ENCODE measurements around the gene CNKSR1. TPM values are rescaled to one million over a fixed set of nuclear protein-coding genes. Genes with fewer than 3 reads are reported as not detected.

The CNKSR1 gene
- total and polyA plus RNA-seq, 2 of the 4 experiments (the other 2 are of a cell fraction), result 0.43 TPM; not detected in 1

DNA sequence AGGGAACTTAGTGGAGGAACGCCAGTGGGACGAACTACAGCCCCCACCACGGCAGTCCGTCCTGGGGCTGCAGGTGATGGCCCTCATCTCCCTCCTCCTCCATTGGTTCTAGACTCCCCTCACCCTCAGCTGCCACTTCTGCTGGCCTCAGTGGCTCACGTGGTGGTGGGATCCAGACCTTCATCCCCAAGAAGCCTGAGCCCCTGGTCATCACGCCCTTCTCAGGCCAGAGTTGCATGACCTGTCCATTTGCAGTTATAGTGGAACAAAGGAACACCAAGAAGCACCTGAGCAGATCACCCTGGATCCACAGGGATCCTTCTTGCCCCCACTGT, 31.4 kb upstream of the CNKSR1 start:
- no peak for ATAC-seq (ENCODE audit: low read depth)

More for the DNA sequence above, 31.4 kb upstream of the CNKSR1 start:
- Histone ChIP-seq H3K27me3 (ENCODE audit: control insufficient read depth, insufficient read depth, low read length) (peaks cover 32% of the 10 kb centered on the region), H2BK5ac (ENCODE audit: low read depth, low read length, poor library complexity, severe bottlenecking) (no peak overlapping the region), H3K4me3 (ENCODE audit: insufficient read depth, low read depth, low read length) (no peak overlapping the region), H3K23ac (ENCODE audit: low read depth, low read length) (no peak overlapping the region), H3K9me3 (ENCODE audit: control insufficient read depth, insufficient read depth, low read length) (no peaks in the 10 kb centered on the region), H3K79me1 (ENCODE audit: low read depth in 1 of 2, low read length in 2 of 2) (no peaks in the 10 kb centered on the region), H3K14ac (replicated peaks; ENCODE audit: low read depth, low read length) (no peak overlapping the region), H4K8ac (ENCODE audit: low read depth in 2 of 2, low read length in 2 of 2) (no peak overlapping the region), H4K5ac (ENCODE audit: low read depth, low read length) (no peak overlapping the region), H3K36me3 (ENCODE audit: control insufficient read depth, insufficient read depth, low read length) (no peaks in the 10 kb centered on the region), H3K56ac (ENCODE audit: extremely low read depth, insufficient read depth, low read length) (no peak overlapping the region), H3K18ac (ENCODE audit: low read depth, low read length) (no peak overlapping the region), H3K4me1 (ENCODE audit: control insufficient read depth, insufficient read depth, low read length) (no peaks in the 10 kb centered on the region), H2AFZ (replicated peaks; ENCODE audit: low read length, poor library complexity) (no peak overlapping the region), H2BK120ac (ENCODE audit: low read depth, low read length) (no peak overlapping the region), H3K4me2 (ENCODE audit: low read depth, low read length) (no peak overlapping the region), H2AK9ac (replicated peaks; ENCODE audit: low read depth, low read length, poor library complexity) (no peak overlapping the region), H3K9ac (ENCODE audit: low read depth, low read length) (no peak overlapping the region), H3K4ac (ENCODE audit: low read depth, low read length) (no peak overlapping the region), H2BK20ac (ENCODE audit: low read depth, low read length) (no peak overlapping the region), H3K9me1 (ENCODE audit: insufficient read depth, low read length) (no peaks in the 10 kb centered on the region), H2AK5ac (ENCODE audit: low read depth, low read length) (no peak overlapping the region), H4K91ac (ENCODE audit: insufficient read depth, low read depth, low read length) (no peak overlapping the region), H4K20me1 (ENCODE audit: insufficient read depth, low read length) (no peaks in the 10 kb centered on the region), H2BK15ac (ENCODE audit: low read depth, low read length) (no peak overlapping the region), H3K27ac (ENCODE audit: insufficient read depth, low read length) (no peak overlapping the region)
- dilution Hi-C loops (cut with HindIII; ENCODE audit: low sequenced_read_pairs, unreplicated experiment), result no loop called here
- WGBS, 2 experiments (ENCODE audit: extremely low coverage in 2 of 2, insufficient read length in 1 of 2), result no CpG with 5 or more reads among the region's 6 CpGs
- in situ Hi-C loops (cut with MboI; ENCODE audit: low sequenced_read_pairs), result loop anchor here (5.0 kb wide), 2 partner anchors 39 to 104 kb away; no protein-coding TSS in a partner anchor
- no peak for TF ChIP-seq USF2 (IDR thresholded peaks at IDR 0.05; ENCODE audit: low read depth, low read length)
- TF ChIP-seq CHD1 (IDR thresholded peaks at IDR 0.05; ENCODE audit: low read depth, low read length), result no peak
- TF ChIP-seq ELK1 (IDR thresholded peaks at IDR 0.05; ENCODE audit: borderline replicate concordance, low read depth, low read length), result no peak
- TF ChIP-seq MAFK (IDR thresholded peaks at IDR 0.05; ENCODE audit: low read depth, low read length), result no peak
- TF ChIP-seq RCOR1 (IDR thresholded peaks at IDR 0.05; ENCODE audit: insufficient replicate concordance, low read length), result no peak
- no peak for TF ChIP-seq SMC3 (IDR thresholded peaks at IDR 0.05; ENCODE audit: low read depth, low read length)
- no peak for TF ChIP-seq RAD21 (IDR thresholded peaks at IDR 0.05; ENCODE audit: low read length)
- no peak for TF ChIP-seq MXI1 (IDR thresholded peaks at IDR 0.05; ENCODE audit: borderline replicate concordance, low read depth, low read length)
- TF ChIP-seq CEBPB (IDR thresholded peaks at IDR 0.05; ENCODE audit: low read depth, low read length), result no peak
- no peak for DNase-seq
- POLR2A ChIA-PET (ENCODE audit: unreplicated experiment), result no interaction called here
- intact Hi-C loops (cut with micrococcal nuclease), result loop anchor here (1.0 kb wide), 2 partner anchors 41 to 110 kb away; no protein-coding TSS in a partner anchor
- CTCF ChIA-PET, result interaction anchor here (1.2 to 1.6 kb wide), 4 partner anchors 20 to 250 kb away, joined by 3 to 8 read pairs (median 4); no protein-coding TSS in a partner anchor
- BruUV-seq (replicated peaks), result no TSS peak

Measured in IMR-90 (cell line).